KMS-11 (cell line): Measurements from ENCODE around the gene KLRG1.

ENCODE experiments used
- H2AFZ ChIP-seq: fragments of 200-600 bp; sonication (generic); 2 replicates; pipeline ENCODE4 v1.6.1; 2016; ENCODE audit warnings: antibody characterized with exemption, mixed run types, low read depth
- H3K27ac ChIP-seq: fragments of 200-600 bp; sonication (generic); 2 replicates; pipeline ENCODE4 v1.6.1; 2016; ENCODE audit warnings: mild to moderate bottlenecking, mixed run types
- H3K27me3 ChIP-seq: fragments of 200-600 bp; sonication (generic); 2 replicates; pipeline ENCODE4 v1.6.1; 2017; ENCODE audit warnings: mild to moderate bottlenecking, low read depth, mixed run types, moderate library complexity; ENCODE audit not compliant: insufficient read depth
- H3K36me3 ChIP-seq: fragments of 200-600 bp; sonication (generic); 2 replicates; pipeline ENCODE4 v1.6.1; 2017; ENCODE audit warnings: mild to moderate bottlenecking, mixed run types; ENCODE audit not compliant: insufficient read depth
- H3K4me1 ChIP-seq: fragments of 200-600 bp; sonication (generic); 2 replicates; pipeline ENCODE4 v1.6.1; 2016; ENCODE audit warnings: mild to moderate bottlenecking, low read depth, mixed run types; ENCODE audit not compliant: poor library complexity, severe bottlenecking
- H3K4me2 ChIP-seq: fragments of 200-600 bp; sonication (generic); 2 replicates; pipeline ENCODE4 v1.7.0; 2016; ENCODE audit warnings: mild to moderate bottlenecking, mixed run types
- H3K4me3 ChIP-seq: fragments of 200-600 bp; sonication (generic); IDR thresholded peaks from 2 replicates; pipeline ENCODE4 v1.6.1; 2017; ENCODE audit warnings: low read depth, low read length, mixed read lengths; ENCODE audit not compliant: insufficient read depth
- H3K79me2 ChIP-seq: fragments of 200-600 bp; sonication (generic); 2 replicates; pipeline ENCODE4 v1.6.1; 2016; ENCODE audit warnings: low read depth, mixed run types; ENCODE audit not compliant: insufficient read depth
- H3K9ac ChIP-seq: fragments of 200-600 bp; sonication (generic); 2 replicates; pipeline ENCODE4 v1.6.1; 2016; ENCODE audit warnings: mild to moderate bottlenecking, mixed run types
- H4K20me1 ChIP-seq: fragments of 200-600 bp; sonication (generic); 2 replicates; pipeline ENCODE4 v1.6.1; 2016; ENCODE audit warnings: mild to moderate bottlenecking, mixed run types; ENCODE audit not compliant: insufficient read depth
- TF ChIP-seq, protein P1 (sequence below): fragments of 200-600 bp; sonication (generic); conservative IDR thresholded peaks from 2 replicates; pipeline ENCODE4 v1.6.1; 2017; ENCODE audit warnings: low read depth, mild to moderate bottlenecking, antibody characterized with exemption, low read length, moderate library complexity, mixed read lengths

KLRG1 gene

DNA sequence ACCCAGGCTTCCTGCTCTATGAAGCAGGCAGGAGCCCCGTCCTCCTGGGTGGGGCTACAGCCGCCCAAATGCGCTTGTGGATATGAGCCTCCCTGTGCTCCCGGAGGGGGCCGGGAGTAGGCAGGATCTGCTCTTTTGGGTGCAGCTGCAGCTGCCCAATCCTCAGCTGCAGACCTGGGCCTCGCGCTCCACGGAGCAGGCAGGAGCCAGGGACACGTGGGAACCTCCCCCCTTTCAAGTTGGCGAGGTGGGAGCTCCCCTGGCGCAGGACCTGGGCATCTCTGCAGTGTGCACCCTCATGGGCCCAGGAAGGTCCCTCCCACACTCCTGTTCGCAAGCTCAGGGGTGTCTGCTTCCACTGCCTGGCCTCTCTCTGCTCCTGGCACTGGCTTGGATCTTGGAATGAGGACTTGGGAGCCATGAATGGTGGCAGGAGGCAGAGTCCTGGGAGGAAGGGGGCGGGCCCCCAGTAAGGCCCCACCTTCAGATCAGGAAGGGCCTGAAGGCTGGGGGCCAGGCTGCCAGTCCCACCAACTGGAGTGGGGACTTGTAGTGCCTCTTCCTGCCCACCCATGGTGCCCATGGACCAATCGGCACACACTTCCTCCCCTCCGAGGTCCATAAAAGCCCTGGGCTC, 61.3 kb downstream of the KLRG1 start:
- H3K27me3 ChIP-seq: no peaks in the 10 kb centered on the region
- H3K4me2 ChIP-seq: no peak overlapping the region
- no peak overlapping the region for H2AFZ ChIP-seq
- H4K20me1 ChIP-seq: no peaks in the 10 kb centered on the region
- no peak overlapping the region for H3K27ac ChIP-seq
- no peaks in the 10 kb centered on the region for H3K79me2 ChIP-seq
- H3K36me3 ChIP-seq: no peaks in the 10 kb centered on the region
- H3K9ac ChIP-seq: no peak overlapping the region
- TF ChIP-seq, protein P1, sequence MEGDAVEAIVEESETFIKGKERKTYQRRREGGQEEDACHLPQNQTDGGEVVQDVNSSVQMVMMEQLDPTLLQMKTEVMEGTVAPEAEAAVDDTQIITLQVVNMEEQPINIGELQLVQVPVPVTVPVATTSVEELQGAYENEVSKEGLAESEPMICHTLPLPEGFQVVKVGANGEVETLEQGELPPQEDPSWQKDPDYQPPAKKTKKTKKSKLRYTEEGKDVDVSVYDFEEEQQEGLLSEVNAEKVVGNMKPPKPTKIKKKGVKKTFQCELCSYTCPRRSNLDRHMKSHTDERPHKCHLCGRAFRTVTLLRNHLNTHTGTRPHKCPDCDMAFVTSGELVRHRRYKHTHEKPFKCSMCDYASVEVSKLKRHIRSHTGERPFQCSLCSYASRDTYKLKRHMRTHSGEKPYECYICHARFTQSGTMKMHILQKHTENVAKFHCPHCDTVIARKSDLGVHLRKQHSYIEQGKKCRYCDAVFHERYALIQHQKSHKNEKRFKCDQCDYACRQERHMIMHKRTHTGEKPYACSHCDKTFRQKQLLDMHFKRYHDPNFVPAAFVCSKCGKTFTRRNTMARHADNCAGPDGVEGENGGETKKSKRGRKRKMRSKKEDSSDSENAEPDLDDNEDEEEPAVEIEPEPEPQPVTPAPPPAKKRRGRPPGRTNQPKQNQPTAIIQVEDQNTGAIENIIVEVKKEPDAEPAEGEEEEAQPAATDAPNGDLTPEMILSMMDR: no peak
- H3K4me3 ChIP-seq: no peak overlapping the region
- no peaks in the 10 kb centered on the region for H3K4me1 ChIP-seq

DNA sequence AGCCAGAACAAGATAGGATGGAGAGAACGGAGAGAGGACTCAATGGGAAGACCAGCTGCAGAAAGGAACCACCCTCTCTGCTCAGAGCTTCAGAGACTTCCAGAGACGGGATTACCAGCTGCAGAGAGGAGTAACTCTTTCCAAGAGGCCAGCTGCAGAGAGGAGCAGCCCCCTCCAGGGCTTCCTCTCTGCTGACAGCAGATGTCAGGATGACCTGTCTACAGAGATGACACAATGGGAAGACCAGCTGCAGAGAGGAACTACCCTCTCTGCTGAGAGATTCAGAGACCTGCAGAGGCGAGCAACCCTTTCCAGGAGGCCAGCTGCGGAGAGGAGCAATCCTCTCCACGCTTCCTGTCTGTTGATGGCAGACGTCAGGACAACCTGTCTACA, 61.8 kb downstream of the KLRG1 start:
- no peaks in the 10 kb centered on the region for H3K4me1 ChIP-seq
- no peak overlapping the region for H3K9ac ChIP-seq
- no peaks in the 10 kb centered on the region for H4K20me1 ChIP-seq
- TF ChIP-seq, protein P1: no peak
- no peaks in the 10 kb centered on the region for H3K79me2 ChIP-seq
- no peaks in the 10 kb centered on the region for H3K36me3 ChIP-seq
- H2AFZ ChIP-seq: no peak overlapping the region
- H3K4me2 ChIP-seq: no peak overlapping the region
- no peaks in the 10 kb centered on the region for H3K27me3 ChIP-seq
- no peak overlapping the region for H3K27ac ChIP-seq
- no peak overlapping the region for H3K4me3 ChIP-seq

DNA sequence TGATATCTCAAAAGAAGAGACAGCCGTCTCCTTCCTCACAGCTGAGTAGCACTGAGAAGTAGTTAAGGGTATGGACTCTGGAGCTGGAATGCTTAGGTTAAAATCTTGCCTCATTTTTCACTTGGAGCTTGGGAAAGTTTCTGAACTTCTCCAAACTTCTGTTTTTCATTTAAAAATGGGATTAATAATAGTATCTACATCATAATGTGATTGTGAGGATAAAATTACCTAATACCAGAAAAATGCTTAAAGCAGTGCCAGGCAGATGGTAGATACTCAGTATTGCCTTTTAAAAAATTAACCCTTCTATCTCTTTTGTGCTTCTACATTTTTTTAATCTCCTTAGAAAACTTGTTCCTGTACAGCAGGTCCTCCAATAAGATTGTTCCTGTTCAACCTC, 63.3 kb downstream of the KLRG1 start:
- H3K27me3 ChIP-seq: no peaks in the 10 kb centered on the region

More for the DNA sequence above, 63.3 kb downstream of the KLRG1 start:
- Histone ChIP-seq H2AFZ (no peak overlapping the region), H3K9ac (no peak overlapping the region), H3K4me3 (no peak overlapping the region), H4K20me1 (no peaks in the 10 kb centered on the region), H3K36me3 (no peaks in the 10 kb centered on the region), H3K4me1 (no peaks in the 10 kb centered on the region), H3K4me2 (no peak overlapping the region), H3K27ac (no peak overlapping the region), H3K79me2 (no peaks in the 10 kb centered on the region)
- TF ChIP-seq, protein P1: no peak
